Measurements from ENCODE around the gene GRB7.

The GRB7 gene

GRCh38 chr17:39767147-39767546 lies 29.4 kb downstream of the GRB7 start:
- no peak for TF ChIP-seq CTCF (conservative IDR thresholded peaks at IDR 0.05; ENCODE audit: low read depth, low read length)
- no peak overlapping the region for H3K4me3 ChIP-seq (ENCODE audit: low read depth, low read length)
- DNase-seq (ENCODE audit: low read depth): no peak

GRCh38 chr17:39769974-39770587 lies 32.3 kb downstream of the GRB7 start:
- H3K4me3 ChIP-seq (ENCODE audit: low read depth, low read length): no peak overlapping the region
- DNase-seq (ENCODE audit: low read depth): no peak
- TF ChIP-seq CTCF (conservative IDR thresholded peaks at IDR 0.05; ENCODE audit: low read depth, low read length): no peak

GRCh38 chr17:39772415-39772814 lies 34.7 kb downstream of the GRB7 start:
- no peak for TF ChIP-seq CTCF (conservative IDR thresholded peaks at IDR 0.05; ENCODE audit: low read depth, low read length)
- no peak for DNase-seq (ENCODE audit: low read depth)
- H3K4me3 ChIP-seq (ENCODE audit: low read depth, low read length): no peak overlapping the region

GRCh38 chr17:39772987-39773934 lies 35.5 kb downstream of the GRB7 start:
- TF ChIP-seq CTCF (conservative IDR thresholded peaks at IDR 0.05; ENCODE audit: low read depth, low read length): no peak
- DNase-seq (ENCODE audit: low read depth): no peak
- no peak overlapping the region for H3K4me3 ChIP-seq (ENCODE audit: low read depth, low read length)

- no peak for TF ChIP-seq CTCF (conservative IDR thresholded peaks at IDR 0.05; ENCODE audit: low read depth, low read length)
- H3K4me3 ChIP-seq (ENCODE audit: low read depth, low read length): no peak overlapping the region
- DNase-seq (ENCODE audit: low read depth): no peak
These were observed 36.3 kb downstream of the GRB7 start for GRCh38 chr17:39774047-39774446.

- no peak overlapping the region for H3K4me3 ChIP-seq (ENCODE audit: low read depth, low read length)
- no peak for TF ChIP-seq CTCF (conservative IDR thresholded peaks at IDR 0.05; ENCODE audit: low read depth, low read length)
- no peak for DNase-seq (ENCODE audit: low read depth)
These were observed 37.3 kb downstream of the GRB7 start for GRCh38 chr17:39775031-39775430.

Data from choroid plexus epithelial cell (primary cell).